Smooth muscle cell (in vitro differentiated cells): Measurements from ENCODE around the gene PIKFYVE. TPM values are rescaled to one million over a fixed set of nuclear protein-coding genes. Genes with fewer than 3 reads are reported as not detected.

Source experiments
- DNase-seq: peaks from one replicate; lab custom pipeline; 2025; ENCODE audit not compliant: unreplicated experiment; lab: John Stamatoyannopoulos, UW
- H2AFZ ChIP-seq: fragments of 200-600 bp; sonication (generic); 2 replicates; pipeline ENCODE4 v1.6.0; 2016; ENCODE audit warnings: antibody characterized with exemption, low read depth, mild to moderate bottlenecking
- H3F3A ChIP-seq: fragments of 200-600 bp; sonication (generic); 2 replicates; pipeline ENCODE4 v1.6.0; 2017; ENCODE audit warnings: antibody characterized with exemption, low read depth
- H3K27ac ChIP-seq: fragments of 200-600 bp; sonication (generic); 2 replicates; pipeline ENCODE4 v1.5.1; 2016; ENCODE audit warnings: low read depth, mild to moderate bottlenecking
- H3K27me3 ChIP-seq: fragments of 200-600 bp; sonication (generic); 2 replicates; pipeline ENCODE4 v1.6.1; 2016; ENCODE audit warnings: low read depth, mild to moderate bottlenecking
- H3K36me3 ChIP-seq: fragments of 200-600 bp; sonication (generic); 2 replicates; pipeline ENCODE4 v1.5.1; 2016; ENCODE audit warnings: low read depth
- H3K4me1 ChIP-seq: fragments of 200-600 bp; sonication (generic); 2 replicates; pipeline ENCODE4 v1.5.1; 2016; ENCODE audit warnings: low read depth
- H3K4me2 ChIP-seq: fragments of 200-600 bp; sonication (generic); 2 replicates; pipeline ENCODE4 v1.6.0; 2016; ENCODE audit warnings: mild to moderate bottlenecking
- H3K4me3 ChIP-seq: fragments of 200-600 bp; sonication (generic); 2 replicates; pipeline ENCODE4 v1.5.1; 2016; ENCODE audit warnings: mild to moderate bottlenecking
- H3K79me2 ChIP-seq: fragments of 200-600 bp; sonication (generic); 2 replicates; pipeline ENCODE4 v1.6.0; 2016; ENCODE audit warnings: low read depth, mild to moderate bottlenecking
- H3K9ac ChIP-seq: fragments of 200-600 bp; sonication (generic); 2 replicates; pipeline ENCODE4 v1.6.0; 2016; ENCODE audit warnings: low read depth
- H3K9me3 ChIP-seq: fragments of 200-600 bp; sonication (generic); replicated peaks from 2 replicates; pipeline ENCODE4 v1.5.1; 2016; ENCODE audit warnings: low read depth
- H4K20me1 ChIP-seq: fragments of 200-600 bp; sonication (generic); 2 replicates; pipeline ENCODE4 v1.6.0; 2016; ENCODE audit warnings: low read depth
- WGBS: methylation state at CpG from one replicate; pipeline ENCODE4 v1.1.7; 2016; ENCODE audit warnings: low lambda C conversion rate; 5-methylcytosine and 5-hydroxymethylcytosine counted together
- polyA plus RNA-seq: library from polyadenylated mRNA; unstranded; fragments of >200 nt; fragmentation: Nextera tagmentation; extraction: Ambion mirVana; gene quantifications from 2 replicates; pipeline ENCODE4 v1.2.1, GENCODE V29; 2016
- total RNA-seq: library from RNA; depleted of rRNA; stranded (reverse); fragments of >200 nt; gene quantifications from 2 replicates; pipeline ENCODE4 v1.2.3, GENCODE V29; 2014
- TF ChIP-seq, protein P1 (sequence below): fragments of 200-600 bp; sonication (generic); IDR thresholded peaks from 2 replicates; pipeline ENCODE4 v1.5.1; 2017; ENCODE audit warnings: borderline replicate concordance, mild to moderate bottlenecking, antibody characterized with exemption; ENCODE audit not compliant: insufficient read depth, poor library complexity, severe bottlenecking

The PIKFYVE gene
- total and polyA plus RNA-seq, 2 experiments from 2014 or later = 4.9 to 29.5 TPM

DNA sequence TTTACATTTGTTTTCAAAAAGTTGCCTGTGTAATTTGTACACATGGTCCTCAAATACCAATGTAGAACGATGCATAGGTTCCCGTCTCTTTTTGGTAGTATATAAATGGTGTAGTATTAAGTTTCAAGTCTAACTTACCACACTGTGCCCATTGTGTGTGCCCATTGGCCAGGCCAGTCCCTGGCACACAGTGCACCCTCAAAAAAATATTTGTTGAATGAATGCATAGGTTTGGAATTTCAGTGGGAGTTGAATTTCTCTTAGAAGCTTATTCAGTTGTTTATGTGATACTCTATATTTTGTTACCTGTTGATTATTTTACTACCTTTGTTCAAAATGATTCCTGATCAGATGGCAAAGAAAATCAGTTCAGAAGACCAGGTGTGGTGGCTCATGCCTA, 41.3 kb upstream of the PIKFYVE start:
- Histone ChIP-seq H4K20me1 (no peaks in the 10 kb centered on the region), H3K4me1 (no peaks in the 10 kb centered on the region), H3K9ac (no peak overlapping the region), H3K27ac (no peak overlapping the region), H2AFZ (no peak overlapping the region), H3K79me2 (no peaks in the 10 kb centered on the region), H3K9me3 (no peaks in the 10 kb centered on the region), H3K27me3 (no peaks in the 10 kb centered on the region), H3K4me3 (no peak overlapping the region), H3F3A (no peaks in the 10 kb centered on the region), H3K4me2 (no peak overlapping the region), H3K36me3 (no peaks in the 10 kb centered on the region)
- 98% methylated on average over 2 of the region's 2 CpGs for WGBS
- TF ChIP-seq, protein P1, sequence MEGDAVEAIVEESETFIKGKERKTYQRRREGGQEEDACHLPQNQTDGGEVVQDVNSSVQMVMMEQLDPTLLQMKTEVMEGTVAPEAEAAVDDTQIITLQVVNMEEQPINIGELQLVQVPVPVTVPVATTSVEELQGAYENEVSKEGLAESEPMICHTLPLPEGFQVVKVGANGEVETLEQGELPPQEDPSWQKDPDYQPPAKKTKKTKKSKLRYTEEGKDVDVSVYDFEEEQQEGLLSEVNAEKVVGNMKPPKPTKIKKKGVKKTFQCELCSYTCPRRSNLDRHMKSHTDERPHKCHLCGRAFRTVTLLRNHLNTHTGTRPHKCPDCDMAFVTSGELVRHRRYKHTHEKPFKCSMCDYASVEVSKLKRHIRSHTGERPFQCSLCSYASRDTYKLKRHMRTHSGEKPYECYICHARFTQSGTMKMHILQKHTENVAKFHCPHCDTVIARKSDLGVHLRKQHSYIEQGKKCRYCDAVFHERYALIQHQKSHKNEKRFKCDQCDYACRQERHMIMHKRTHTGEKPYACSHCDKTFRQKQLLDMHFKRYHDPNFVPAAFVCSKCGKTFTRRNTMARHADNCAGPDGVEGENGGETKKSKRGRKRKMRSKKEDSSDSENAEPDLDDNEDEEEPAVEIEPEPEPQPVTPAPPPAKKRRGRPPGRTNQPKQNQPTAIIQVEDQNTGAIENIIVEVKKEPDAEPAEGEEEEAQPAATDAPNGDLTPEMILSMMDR = no peak
- no peak for DNase-seq

DNA sequence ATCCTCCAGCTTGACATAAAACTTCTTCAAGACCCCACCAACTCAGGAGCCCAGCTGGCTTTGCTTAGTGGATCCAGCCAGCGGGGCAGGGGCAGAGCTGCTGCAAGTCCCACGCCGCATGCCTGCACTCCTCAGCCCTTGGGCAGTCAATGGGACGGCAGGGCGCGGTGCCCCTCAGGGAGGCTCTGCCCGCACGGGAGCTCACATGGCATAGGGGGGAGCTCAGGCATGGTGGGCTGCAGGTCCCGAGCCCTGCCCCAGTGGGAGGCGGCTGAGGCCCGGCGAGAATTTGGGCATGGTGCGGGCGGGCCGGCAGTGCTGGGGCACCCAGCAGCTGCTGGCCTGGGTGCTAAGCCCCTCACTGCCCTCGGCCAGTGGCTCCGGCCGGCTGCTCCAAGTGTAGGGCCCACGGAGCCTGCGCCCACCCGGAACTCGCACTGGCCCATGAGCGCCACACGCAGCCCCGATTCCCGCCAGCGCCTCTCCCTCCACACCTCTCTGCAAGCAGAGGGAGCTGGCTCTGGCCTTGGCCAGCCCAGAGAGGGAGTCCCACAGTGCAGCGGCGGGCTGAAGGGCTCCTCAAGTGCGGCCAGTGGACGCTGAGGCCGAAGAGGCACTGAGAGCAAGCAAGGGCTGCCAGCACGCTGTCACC, 38.3 kb upstream of the PIKFYVE start:
- Histone ChIP-seq H3K79me2 (no peaks in the 10 kb centered on the region), H3K27me3 (no peaks in the 10 kb centered on the region), H3K4me3 (no peak overlapping the region), H3K9me3 (no peaks in the 10 kb centered on the region), H4K20me1 (no peaks in the 10 kb centered on the region), H3F3A (no peaks in the 10 kb centered on the region), H3K9ac (no peak overlapping the region), H3K36me3 (no peaks in the 10 kb centered on the region), H2AFZ (no peak overlapping the region), H3K4me1 (no peaks in the 10 kb centered on the region), H3K27ac (no peak overlapping the region), H3K4me2 (no peak overlapping the region)
- 97% methylated on average over 25 of the region's 33 CpGs for WGBS
- DNase-seq = no peak
- TF ChIP-seq, protein P1 = no peak

DNA sequence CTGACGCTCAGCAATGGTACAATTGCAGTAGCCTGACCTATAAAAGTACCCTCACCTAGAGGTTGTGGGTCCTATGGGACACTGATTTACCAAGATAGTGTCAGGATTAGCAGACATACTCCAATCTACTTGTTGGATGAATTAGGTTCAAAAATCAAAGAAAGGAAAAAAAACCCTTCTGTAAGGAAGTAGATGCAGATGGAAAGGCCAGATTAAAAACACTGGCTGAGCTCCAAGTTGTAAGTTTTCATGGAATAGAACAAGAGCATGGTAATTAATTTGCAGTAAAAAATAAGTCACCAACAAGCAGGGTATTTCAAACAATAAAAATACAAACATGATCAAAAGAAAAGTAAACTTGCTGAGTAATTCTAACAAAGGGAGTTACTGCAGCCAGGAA, 37.6 kb upstream of the PIKFYVE start:
- Histone ChIP-seq H3K27me3 (no peaks in the 10 kb centered on the region), H3F3A (no peaks in the 10 kb centered on the region), H4K20me1 (no peaks in the 10 kb centered on the region), H3K79me2 (no peaks in the 10 kb centered on the region), H3K4me3 (no peak overlapping the region), H3K4me2 (no peak overlapping the region), H2AFZ (no peak overlapping the region), H3K36me3 (no peaks in the 10 kb centered on the region), H3K27ac (no peak overlapping the region), H3K9ac (no peak overlapping the region), H3K4me1 (no peaks in the 10 kb centered on the region), H3K9me3 (no peaks in the 10 kb centered on the region)
- DNase-seq = no peak
- WGBS = 89% methylated on average over 1 of the region's 1 CpG
- TF ChIP-seq, protein P1 = no peak

DNA sequence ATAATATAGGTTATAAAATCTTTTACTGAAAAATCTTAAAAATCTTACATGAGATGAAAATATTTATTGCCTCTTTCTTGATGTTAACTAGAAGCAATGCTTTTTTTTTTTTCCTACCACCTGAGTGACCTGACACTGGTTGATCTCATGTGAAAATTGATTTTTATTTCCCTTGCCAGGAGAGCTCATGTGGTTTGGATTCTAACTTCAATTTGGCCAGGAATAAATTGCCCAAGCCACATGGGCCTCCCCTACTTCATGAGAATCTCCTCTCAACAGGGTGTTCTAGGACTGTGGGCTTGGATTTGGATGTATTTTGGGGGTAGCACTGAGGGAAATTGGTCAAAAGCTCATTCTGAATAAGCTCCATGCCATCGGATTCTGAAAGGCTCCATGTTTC, 31.3 kb upstream of the PIKFYVE start:
- Histone ChIP-seq H3K4me2 (no peak overlapping the region), H3F3A (no peaks in the 10 kb centered on the region), H3K9me3 (no peaks in the 10 kb centered on the region), H3K79me2 (no peaks in the 10 kb centered on the region), H3K36me3 (peaks cover 8% of the 10 kb centered on the region), H3K9ac (no peak overlapping the region), H3K4me1 (no peaks in the 10 kb centered on the region), H3K4me3 (no peak overlapping the region), H3K27me3 (no peaks in the 10 kb centered on the region), H2AFZ (no peak overlapping the region), H4K20me1 (no peaks in the 10 kb centered on the region), H3K27ac (no peak overlapping the region)
- 91% methylated on average over 1 of the region's 1 CpG for WGBS
- no peak for DNase-seq
- TF ChIP-seq, protein P1 = no peak
